ENCODE measurements around the gene ABCA3. TPM values are rescaled to one million over a fixed set of nuclear protein-coding genes. Genes with fewer than 3 reads are reported as not detected.
"Not testable (repeated sequence)": the region's sequence is repeated elsewhere in the genome, so short reads cannot be mapped to it uniquely, and the experiment has no call there.

Gene ABCA3
- total and polyA plus RNA-seq, 12 donors: 3.3 to 30.8 (median 21.6) TPM

- no peak for TF ChIP-seq POLR2A (IDR thresholded peaks at IDR 0.05)
- TF ChIP-seq, protein P1, sequence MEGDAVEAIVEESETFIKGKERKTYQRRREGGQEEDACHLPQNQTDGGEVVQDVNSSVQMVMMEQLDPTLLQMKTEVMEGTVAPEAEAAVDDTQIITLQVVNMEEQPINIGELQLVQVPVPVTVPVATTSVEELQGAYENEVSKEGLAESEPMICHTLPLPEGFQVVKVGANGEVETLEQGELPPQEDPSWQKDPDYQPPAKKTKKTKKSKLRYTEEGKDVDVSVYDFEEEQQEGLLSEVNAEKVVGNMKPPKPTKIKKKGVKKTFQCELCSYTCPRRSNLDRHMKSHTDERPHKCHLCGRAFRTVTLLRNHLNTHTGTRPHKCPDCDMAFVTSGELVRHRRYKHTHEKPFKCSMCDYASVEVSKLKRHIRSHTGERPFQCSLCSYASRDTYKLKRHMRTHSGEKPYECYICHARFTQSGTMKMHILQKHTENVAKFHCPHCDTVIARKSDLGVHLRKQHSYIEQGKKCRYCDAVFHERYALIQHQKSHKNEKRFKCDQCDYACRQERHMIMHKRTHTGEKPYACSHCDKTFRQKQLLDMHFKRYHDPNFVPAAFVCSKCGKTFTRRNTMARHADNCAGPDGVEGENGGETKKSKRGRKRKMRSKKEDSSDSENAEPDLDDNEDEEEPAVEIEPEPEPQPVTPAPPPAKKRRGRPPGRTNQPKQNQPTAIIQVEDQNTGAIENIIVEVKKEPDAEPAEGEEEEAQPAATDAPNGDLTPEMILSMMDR (IDR thresholded peaks at IDR 0.05): peak in 2 of 6 experiments; percentile 7 to 15
- 59 to 73% (median 70%) methylated on average over 3 of the region's 3 CpGs for WGBS, 4 donors
These were observed 46.5 kb upstream of the ABCA3 start for GRCh38 chr16:2386990-2387389.

DNA sequence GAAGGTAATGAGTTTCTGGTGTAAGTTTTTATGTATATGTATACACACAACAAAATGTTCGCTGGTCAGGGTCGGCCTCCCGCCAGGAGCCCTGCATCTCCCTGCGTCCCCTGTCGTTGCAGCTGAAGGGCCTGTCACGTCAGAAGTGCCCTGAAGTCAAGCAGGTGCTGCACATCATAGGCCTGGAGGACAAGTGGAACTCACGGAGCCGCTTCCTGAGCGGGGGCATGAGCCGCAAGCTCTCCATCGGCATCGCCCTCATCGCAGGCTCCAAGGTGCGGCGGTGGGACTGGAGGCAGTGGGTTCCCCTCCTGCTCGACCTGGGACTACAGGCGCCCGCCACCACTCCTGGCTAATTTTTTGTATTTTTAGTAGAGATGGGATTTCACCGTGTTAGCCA is 45.5 kb upstream of the ABCA3 start:
- H3K4me3 ChIP-seq; intact Hi-C loops (cut with DNase I); H3K9me3 ChIP-seq (replicated peaks in 1 of 3); H3K27me3 ChIP-seq; H3K27ac ChIP-seq; H3K36me3 ChIP-seq (replicated peaks in 1 of 2); DNase-seq; H3K4me1 ChIP-seq (replicated peaks in 1 of 2): not testable (repeated sequence)
- 87 to 91% (median 89%) methylated on average over 12 to 19 of the region's 19 CpGs for WGBS, 4 donors

More at GRCh38 chr16:2386990-2387389, 46.5 kb upstream of the ABCA3 start:
- Histone ChIP-seq H3K9me3 (replicated peaks in 1 of 3) (no peaks in the 10 kb centered on the region), H3K27ac (no peak overlapping the region), H3K27me3 (no peaks in the 10 kb centered on the region), H3K4me3 (no peak overlapping the region), H3K4me1 (replicated peaks in 1 of 2) (no peaks in the 10 kb centered on the region), H3K36me3 (replicated peaks in 1 of 2) (no peaks in the 10 kb centered on the region)
- intact Hi-C loops (cut with DNase I): no loop called here
- no peak for DNase-seq

DNA sequence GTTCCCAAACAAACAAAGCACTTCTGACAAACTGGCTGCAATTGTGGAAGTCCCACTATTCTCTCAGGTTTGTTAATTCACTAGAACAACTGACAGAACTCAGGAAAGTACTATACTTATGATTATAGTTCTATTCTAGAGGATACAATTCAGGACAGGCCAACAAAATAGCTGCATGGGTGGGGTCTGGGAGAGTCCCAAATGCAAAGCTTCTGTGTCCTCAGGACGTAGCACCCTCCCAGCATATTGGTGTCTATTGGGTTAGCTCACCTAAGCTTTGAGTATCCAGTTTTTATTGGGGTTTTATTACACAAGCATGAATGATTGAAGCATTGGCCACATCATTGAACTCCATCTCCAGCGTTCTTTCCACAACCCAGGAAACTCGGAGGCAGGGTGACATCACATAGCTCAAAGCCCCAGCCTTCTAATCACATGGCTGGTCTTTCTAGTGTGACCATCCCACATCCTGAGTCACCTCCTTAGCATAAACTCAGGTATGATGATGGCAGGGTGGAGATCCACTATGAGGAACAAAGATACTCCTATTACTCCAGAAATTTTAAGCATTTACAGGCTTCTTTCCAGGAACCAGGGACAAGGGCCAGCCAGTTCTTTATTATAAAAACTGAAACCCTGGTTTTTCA is 44.8 kb upstream of the ABCA3 start:
- TF ChIP-seq, protein P1 (IDR thresholded peaks at IDR 0.05): no peak
- TF ChIP-seq POLR2A (IDR thresholded peaks at IDR 0.05): no peak
- no peak for DNase-seq
- WGBS, 4 donors: 64 to 79% (median 77%) methylated on average over 1 to 3 of the region's 3 CpGs
- H3K27ac ChIP-seq: no peak overlapping the region
- no peaks in the 10 kb centered on the region for H3K36me3 ChIP-seq (replicated peaks in 1 of 2)
- H3K4me3 ChIP-seq: no peak overlapping the region
- intact Hi-C loops (cut with DNase I): no loop called here
- H3K4me1 ChIP-seq (replicated peaks in 1 of 2): no peaks in the 10 kb centered on the region
- H3K9me3 ChIP-seq (replicated peaks in 1 of 3): no peaks in the 10 kb centered on the region
- H3K27me3 ChIP-seq: no peaks in the 10 kb centered on the region

DNA sequence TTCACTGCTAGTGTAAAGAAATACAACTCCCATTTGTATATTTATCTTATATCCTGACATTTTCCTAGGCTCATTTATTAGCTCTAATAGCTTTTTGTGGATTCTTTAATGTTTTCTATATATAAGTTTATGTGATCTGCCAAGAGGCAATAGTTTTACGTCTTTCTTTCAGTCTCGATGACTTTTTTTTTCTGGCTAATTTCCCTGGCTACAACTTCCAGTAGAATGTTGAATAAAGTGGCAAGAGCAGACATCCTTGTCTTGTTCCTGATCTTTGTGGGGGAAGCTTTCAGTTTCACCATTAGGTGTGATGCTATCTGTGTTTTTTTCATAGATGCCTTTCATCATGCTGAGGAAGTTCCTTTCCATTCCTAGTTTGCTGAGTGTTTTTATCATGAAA is 43.9 kb upstream of the ABCA3 start:
- WGBS, 4 donors: 28 to 54% (median 35%) methylated on average over 2 of the region's 2 CpGs
- TF ChIP-seq, protein P1 (IDR thresholded peaks at IDR 0.05): no peak
- no peak for DNase-seq
- Histone ChIP-seq H3K9me3 (replicated peaks in 1 of 3) (no peaks in the 10 kb centered on the region), H3K27me3 (no peaks in the 10 kb centered on the region), H3K27ac (no peak overlapping the region), H3K36me3 (replicated peaks in 1 of 2) (no peaks in the 10 kb centered on the region), H3K4me3 (no peak overlapping the region), H3K4me1 (replicated peaks in 1 of 2) (no peaks in the 10 kb centered on the region)
- intact Hi-C loops (cut with DNase I): no loop called here

GRCh38 chr16:2383501-2383900 is 43.0 kb upstream of the ABCA3 start:
- intact Hi-C loops (cut with DNase I): no loop called here
- H3K27ac ChIP-seq: no peak overlapping the region
- H3K27me3 ChIP-seq: no peaks in the 10 kb centered on the region
- no peaks in the 10 kb centered on the region for H3K36me3 ChIP-seq (replicated peaks in 1 of 2)
- H3K4me1 ChIP-seq (replicated peaks in 1 of 2): no peaks in the 10 kb centered on the region
- 91 to 100% (median 97%) methylated on average over 1 of the region's 1 CpG for WGBS, 4 donors
- no peak for TF ChIP-seq POLR2A (IDR thresholded peaks at IDR 0.05)
- TF ChIP-seq, protein P1 (IDR thresholded peaks at IDR 0.05): no peak
- no peak for DNase-seq
- no peaks in the 10 kb centered on the region for H3K9me3 ChIP-seq (replicated peaks in 1 of 3)
- H3K4me3 ChIP-seq: no peak overlapping the region

Measured in adrenal gland (tissue), 12 donors.